ENCODE results near the gene IGFBP5.

IGFBP5 gene

DNA sequence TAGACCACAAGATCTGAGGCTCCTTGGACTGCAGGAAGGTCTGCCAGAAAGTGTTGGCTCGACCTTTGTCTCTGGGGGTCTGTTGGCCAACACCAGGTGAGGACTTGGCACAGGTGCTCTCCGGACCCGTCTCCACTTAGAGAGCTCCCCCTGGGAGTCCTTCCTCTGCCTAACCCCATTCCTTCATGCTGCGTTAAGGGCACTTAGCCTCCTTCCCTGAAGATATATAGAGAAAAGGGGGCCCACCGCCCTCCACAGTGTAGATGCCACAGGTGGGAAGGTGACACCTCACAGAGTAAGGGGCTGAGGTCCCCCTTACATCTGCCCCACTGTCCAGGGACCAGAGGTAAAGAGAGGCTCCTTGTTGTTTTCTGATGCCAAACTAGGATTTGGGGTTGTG is 8.2 kb downstream of the IGFBP5 start:
- no peak for DNase-seq

DNA sequence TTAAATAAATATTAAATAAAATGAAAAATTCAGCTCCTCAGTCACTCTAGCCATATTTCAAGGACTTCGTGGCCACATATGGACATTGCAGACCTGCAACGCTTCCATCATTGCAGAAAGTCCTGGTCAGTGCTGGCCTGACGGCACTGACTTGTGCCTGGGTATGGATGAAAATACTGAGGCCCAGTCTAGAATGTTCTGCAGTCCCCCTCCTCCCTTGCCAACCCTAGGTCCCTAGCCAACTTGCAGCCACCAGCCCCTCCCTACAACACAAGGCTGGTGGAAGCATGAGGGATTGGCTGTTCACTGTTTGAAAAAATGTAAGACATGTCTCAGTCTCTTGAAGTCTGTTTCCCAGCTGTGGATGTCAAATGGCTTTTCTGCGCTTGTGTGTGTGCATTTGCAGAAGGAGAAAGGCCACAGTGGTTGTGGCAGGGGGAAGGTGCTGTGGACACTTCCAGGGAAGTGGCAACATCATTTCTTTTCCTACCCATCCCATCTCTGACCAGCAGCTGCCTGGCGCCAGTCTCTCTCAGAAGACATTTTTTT is 9.9 kb downstream of the IGFBP5 start:
- DNase-seq: no peak

DNA sequence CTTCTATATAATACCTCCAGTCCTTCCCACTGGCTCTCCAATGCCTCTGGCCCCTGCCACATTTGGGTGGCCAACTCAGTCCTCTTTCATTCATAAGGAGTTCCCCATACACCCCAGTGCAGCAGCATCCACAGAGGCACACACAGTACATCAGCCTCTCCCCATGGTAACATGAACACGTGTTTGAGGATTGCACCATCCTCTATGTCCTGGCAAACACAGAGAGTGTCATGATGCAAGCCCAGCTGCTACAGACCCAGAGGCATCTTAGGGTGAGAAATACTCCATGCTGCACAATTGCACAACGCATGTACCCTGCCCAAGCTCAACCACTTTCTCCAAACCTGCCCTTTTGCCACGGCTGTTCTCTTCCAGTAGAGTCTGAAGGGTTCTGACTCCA is 11.5 kb downstream of the IGFBP5 start:
- DNase-seq: no peak

DNA sequence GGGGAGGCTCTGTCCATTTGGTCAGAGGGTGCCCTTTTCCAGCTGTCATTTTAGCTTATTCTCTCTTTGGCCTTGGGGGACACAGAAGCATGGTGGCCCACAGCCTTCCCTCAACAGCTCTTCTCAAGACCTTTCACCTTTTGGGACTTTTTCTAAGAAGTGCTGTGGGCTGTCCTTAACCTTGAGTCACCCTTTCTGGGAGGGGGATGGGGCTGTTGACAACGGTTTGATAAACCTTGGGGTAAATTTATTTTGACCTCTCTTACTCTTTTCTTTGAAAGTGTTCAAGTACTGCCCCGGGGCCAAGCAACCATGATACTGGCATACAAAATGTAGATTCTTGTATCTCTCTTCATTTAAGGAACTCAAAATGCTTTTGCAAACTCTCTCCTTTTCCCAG is 13.7 kb downstream of the IGFBP5 start:
- DNase-seq: no peak

DNA sequence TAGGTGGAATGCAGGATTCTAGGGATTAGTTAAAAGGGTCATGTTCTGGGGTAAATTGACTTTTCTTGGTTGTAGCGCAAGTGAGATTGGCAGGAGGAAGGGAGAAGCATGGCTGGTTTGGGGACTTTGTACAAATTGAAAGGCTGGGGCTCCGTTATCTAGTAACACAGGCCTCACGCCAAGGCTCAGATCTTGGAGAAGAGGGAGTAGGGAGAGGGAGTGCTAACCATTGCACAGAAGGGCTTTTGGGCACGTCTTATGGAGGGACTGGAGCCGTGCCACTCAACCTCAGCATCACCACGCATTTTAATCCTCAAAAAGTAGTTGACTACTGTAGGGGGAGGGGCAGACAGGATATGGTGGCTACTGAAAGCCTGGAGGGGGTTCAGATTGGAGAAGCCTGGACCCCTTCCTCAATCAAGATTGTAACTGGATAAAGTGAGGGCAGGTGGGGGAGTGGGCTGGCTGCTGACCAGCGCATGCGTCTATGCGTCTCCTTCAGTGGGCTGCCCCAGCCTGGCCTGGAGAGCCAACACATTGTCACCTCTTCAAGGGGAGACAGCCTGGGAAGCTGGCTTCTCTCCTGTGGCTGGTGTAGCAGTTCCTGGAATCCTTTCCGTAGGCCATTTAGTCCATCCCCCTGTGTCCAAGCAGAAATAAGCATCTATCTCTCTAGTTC is 14.3 kb downstream of the IGFBP5 start:
- DNase-seq: no peak

DNA sequence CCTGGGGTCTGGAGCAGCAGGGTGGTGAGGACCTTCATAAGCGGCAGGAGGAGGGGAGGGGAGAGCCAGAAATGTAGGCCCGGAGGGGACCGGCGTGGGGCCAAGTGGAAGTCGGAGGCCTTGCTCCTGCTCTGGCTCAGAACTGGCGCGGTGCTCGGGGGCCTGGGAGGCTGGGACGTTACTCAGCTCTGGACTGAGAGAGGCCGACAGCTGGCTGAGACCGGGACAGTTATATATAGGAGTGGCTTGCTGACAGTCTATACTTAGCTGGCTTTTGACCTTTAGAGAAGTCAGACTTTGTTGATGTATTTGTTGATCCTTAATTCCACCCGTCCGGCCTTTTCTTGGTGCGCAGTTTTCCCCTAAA is 15.7 kb downstream of the IGFBP5 start:
- no peak for DNase-seq

DNA sequence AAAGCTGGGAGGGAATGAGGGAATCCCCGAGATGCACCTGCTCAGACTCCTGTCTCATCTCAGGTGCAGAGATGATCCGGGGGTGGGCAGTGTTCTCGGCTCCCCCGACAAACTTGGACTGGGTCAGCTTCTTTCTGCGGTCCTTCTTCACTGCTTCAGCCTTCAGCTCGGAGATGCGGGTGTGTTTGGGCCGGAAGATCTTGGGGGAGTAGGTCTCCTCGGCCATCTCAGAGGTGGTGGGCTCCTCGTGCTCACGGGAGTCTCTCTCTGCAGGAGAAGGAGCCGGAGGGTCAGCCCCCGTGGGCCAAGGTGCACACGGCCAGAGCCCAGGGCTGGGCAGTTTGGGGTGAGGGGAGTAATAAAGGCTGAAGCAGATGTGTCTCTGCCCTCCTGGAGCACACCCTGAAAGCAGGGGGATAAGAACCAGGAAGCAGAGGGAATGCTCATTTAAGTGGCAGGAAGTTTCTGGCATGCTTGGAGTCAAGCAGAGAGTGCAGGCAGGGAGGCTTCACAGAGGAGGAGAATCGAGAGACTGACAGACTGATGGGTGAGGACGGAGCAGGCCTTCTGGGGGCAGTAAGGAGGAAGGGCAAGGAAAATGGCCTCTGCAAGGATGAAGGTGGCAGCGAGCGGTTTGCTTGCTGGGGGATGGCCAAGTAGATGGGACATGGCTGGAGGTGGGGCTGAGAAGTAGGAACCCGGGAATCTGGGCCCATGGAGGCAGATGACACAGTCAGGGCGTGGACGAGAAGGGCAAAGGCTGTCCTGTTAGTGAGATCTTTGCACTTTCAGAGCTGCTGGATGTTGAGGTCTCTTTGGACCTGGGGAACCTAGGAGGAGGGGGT is 16.3 kb downstream of the IGFBP5 start:
- DNase-seq: no peak

DNA sequence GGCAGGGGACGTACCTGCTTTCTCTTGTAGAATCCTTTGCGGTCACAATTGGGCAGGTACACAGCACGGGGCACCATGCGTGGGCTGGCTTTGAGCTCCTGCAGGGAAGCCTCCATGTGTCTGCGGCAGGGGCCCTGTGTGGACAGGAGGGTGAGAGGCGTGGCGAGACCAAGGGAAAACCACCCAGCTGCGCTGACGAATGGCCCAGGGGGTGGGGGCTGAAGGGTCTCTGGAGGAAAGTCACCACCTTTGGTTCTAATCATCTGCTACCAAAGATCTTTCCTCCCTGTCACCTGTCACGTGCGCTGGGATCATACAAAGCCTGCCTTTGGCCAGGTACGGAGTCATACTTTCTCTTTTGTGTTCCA is 17.3 kb downstream of the IGFBP5 start:
- no peak for DNase-seq

DNA sequence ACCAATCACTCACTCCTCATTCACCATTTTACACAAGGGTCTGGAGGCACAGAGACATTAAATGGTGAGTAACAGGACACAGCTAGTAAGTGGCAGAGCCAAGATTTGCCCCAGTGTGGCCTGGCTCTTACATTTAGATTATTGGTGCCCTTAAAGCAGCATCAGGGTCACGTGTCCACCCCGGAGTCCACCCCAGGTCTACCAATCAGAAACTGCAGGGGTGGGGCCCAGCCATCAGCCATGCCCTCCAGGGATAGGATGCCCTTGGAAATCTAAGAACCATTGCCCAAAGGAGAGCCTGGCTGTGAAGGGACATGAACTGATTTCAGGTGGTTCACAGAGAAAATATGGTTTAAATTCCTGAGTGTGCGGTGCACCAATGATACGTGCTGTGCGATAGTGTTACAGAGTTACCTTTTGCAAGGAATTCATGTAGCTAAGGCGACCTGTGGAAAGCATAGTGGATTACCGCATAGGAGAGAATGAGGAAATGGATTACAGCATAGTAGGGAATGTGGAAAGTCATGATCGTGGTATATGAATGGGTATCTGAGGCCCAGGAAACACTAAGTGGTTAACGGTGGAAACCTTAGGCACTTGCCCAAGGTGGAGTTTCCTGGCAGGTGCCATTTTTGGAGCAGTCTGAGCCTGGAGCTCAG is 17.8 kb downstream of the IGFBP5 start:
- DNase-seq: no peak

DNA sequence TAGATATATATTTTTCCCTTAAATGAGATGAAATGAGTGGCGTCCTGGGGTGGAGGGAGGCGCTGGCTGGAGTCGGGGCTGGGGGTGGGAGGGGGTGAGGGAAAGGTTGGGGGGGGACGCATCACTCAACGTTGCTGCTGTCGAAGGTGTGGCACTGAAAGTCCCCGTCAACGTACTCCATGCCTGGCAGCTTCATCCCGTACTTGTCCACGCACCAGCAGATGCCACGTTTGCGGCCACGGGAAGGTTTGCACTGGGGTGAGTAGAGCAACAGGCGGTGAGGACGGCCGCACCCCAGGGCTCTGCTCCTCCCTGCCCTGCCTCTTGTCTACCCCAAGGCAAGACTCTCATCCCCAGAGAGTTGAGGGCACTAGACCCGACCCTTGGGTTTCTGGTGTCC is 18.7 kb downstream of the IGFBP5 start:
- DNase-seq: no peak

DNA sequence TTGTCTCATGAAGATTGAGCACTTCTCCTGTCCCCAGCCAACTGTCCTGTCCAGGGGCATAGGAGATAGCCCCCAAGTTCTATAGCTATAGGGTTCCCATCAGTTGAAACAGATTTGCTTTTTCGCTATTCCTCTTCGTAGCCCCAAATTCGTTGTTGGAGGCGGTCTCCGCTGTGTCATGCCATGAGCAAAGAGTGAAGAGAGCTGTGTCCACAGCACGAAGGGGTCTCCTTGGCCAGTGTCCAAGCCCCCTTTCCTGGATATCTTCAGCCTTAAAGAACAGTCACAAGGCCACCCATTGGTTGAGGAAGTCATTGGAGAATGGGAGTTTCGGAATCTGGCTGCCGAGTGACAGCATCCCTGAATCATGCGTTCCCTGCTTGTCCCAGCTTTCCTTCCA is 21.0 kb downstream of the IGFBP5 start:
- DNase-seq: no peak

DNA sequence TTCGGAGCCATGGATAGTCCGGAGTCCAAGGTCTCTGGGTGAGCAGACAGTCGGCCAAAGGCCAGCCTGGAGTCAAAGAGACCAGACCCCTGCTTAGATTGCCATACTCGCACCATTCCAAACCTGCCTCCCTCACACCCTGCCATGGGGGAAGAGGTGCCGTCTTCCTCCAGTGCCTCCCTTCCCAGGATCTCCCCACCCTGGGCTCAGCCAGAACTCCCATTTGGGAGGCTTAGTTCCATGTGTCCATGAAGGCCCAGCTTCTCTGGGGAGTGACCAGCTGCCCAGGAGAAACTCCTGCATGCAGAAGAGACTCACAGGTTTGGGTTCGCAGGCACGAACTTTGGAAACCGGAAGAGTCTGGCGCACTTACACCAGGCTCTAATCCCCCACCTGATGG is 21.7 kb downstream of the IGFBP5 start:
- DNase-seq: no peak

DNA sequence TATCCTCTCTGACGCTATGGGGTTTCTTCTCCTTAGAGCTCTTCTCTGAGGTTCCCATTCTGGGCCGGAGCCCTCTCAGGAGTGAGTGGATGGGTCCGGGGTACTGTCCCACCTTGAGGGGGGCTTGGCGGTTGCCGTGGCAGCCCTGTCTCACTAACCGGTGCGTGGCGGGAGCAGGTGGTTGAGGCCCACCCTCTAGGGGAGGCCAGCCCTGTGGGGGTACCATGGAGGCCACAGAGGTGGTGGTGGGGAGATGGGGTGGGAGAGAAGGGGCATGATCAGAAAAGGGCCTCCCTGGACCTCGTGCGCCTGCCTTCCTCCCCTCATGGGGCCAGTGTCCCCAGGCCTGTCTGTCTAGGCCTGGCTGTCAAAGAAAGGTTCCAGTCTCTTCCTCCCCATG is 22.3 kb downstream of the IGFBP5 start:
- no peak for DNase-seq

DNA sequence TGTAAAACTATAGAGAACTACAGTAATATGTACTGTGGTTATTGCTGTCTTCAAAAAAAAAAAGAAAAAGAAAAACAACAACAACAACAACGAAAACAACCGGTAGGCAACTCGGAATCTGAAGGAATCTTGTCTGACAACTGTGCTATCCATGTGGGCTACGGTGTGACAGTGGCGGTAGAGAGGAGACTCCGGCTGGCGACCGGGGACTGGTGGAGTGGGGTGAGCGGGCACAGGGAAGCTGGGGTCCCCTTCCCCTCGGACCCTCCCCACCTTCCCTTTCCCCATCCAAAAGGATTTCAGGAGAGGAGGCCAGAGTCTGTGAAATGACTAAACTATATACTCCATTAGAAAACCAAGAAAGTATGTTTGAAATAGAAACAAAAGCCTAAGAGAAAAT is 22.9 kb downstream of the IGFBP5 start:
- no peak for DNase-seq

DNA sequence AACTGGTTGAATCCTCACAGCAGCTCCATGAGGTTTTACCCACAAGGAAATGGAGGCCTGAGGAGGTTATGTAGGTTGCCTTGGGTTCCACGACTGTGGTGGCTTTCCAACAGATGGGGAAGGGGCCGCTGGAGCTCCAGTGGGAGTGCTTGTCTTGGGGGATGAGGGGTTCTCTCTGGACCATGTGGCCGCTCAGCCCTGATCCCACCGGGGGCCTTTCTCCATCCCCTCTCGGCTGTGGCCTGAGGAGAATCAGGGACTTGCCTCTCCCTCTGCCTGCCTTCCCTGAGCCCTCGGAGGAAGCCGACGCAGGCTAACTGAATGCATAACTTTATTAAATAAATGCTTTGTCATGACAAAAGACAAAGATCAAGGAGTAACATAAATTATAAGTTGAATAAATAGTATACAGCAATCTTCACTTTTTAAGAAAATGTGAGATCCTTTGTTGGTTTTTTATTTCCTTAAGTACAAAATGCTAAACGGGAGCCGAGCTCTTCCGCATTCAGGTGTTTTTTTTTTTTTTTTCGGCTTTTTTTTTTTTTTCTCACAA is 23.5 kb downstream of the IGFBP5 start:
- no peak for DNase-seq

DNA sequence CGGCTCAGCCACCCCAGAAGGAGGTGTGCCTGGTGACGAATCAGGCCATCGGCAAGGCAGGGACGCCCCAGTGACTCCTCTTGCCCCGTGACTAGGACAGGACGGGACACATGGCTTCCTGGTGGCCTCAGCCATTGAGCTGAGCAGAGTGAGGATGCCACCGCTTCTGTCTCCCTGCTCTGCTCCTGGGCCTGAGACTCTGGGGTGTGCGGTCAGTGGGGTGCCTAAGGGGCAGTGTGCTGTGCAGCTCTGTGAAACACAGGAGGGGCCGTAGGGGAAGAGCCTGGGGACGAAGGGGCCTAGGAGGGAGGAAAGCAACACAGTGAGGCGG is 24.3 kb downstream of the IGFBP5 start:
- no peak for DNase-seq

DNA sequence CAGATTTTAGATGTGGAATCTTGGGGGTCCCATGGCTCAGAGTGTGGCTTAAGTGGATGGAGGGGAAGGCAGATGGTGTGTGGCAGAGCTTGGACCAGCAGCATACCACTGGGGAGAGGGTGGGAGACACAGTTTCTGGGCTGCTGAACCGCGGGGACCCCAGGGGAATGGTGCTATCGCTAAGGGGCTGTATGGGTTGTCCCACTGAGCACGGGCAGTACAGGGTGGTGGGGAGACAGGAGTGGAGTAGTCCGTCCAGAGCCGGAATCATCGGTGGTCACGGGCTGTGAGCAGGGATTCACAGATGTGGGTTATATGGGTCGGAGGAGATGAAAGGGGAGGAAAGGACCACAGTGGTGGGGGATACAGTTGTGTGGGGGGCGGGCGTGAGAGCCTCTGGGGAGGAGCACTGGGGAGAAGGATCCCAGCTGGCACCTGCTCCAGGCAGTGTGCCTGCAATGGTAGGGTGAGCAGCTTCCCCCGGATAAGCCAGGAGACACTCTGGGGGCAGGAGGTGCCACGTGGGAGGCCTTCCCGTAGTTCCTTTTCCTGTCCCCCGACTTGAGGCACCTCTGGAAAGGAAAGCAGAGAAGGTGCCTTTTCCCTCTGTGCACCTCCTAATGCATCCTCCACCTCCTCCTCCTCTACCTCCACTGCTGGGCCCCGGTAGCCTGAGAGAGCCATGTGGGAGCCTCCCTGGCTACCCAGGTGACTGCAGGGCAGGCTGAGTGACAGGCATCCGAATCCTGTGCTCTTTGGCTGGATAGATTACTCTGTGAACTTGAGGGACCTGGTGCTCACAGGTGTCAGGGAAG is 24.9 kb downstream of the IGFBP5 start:
- no peak for DNase-seq

DNA sequence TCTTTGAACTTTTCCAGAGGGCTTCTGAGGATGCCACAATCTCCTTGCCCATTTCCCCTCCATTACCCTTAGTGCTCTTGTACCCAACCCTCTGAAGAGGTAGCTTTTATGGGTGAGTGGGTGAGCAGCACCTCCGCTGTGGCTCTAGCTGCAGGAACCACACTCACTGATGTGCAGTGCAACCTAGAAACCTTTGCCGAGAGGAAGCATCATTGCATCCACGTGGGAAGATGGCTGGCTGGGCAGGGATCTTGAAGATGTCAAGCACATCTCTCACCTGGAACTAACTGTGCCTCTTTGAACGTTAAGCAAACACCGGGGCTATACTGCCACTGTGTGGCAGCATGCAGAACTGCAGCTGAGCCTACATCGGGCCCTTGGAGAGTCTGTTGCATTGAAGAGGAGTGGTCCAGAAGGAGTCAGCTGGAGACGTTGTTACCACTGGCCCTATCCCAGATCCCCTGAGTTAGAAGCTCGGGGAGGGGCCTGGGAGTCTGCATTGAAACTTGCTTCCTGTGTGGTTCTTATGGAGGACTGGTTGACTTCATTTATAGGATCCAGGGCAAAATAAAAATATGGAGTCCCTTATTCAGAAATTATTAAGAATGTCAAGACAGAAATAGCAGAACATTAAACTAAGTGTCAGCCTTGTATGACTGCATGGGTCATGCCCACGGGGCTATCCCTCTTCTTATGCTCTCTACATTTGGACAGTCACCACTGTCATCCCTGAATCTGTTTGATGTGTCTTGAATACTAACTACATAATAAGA is 28.7 kb downstream of the IGFBP5 start:
- DNase-seq: peak; percentile 32

DNA sequence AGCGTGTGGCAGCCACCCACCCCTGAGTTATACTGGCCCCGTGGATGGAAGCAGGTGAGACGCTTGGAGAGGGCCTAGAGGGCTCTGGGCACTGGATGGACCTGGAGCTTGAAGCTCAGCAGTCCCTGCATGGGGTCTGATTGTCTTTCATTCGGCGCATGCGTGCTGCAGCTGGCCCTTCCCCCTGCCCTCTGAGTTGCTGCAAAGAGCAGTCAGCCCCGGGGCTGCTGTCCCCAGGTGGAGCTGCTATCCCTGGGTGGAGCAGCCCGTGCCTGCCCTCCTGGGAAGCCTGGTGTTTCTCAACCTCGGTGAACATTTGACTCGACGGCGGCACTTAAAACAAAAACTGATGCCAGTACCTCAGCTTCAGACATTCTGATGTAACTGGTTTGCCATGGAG is 29.6 kb downstream of the IGFBP5 start:
- DNase-seq: no peak

DNA sequence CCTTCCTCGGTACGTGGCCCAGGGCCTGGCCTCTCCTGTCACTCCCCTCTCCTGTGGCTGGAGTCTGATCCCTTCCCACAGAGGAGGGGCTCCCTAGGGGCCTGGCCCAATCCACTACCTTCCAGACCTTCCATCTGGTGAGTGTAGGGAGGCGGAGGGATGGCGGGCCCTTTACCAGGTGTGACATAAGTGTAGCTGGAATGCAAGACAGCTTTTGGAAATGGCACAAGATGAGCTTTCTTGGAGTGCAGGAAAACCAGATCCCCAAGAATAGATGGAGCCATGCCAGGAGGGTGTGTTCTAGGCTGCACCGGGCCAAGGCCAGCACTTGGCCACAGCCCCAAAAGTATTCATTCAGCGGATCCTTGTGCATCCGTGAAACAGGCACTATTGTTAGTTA is 30.1 kb downstream of the IGFBP5 start:
- no peak for DNase-seq

DNA sequence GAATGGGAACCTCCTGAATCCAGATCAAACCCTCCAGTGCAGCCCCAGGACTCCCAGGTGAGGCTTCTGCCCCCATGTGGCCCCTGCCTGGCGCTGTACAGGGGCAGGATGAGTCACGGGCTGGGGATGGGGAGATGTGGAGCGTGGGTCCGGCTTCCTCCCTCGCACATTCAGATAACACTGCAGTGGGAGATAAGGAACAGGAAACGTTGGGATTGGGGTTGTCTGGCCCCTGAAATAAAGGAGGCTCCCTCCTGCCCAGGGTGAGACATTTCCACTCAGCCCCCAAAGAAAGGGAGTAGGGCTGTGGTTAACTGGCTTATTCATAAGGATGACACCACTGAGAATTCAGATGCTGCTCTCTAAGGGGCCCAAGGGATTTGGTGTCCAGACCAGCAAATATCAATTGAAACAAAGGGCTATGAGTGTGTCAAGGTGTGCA is 30.7 kb downstream of the IGFBP5 start:
- DNase-seq: no peak

DNA sequence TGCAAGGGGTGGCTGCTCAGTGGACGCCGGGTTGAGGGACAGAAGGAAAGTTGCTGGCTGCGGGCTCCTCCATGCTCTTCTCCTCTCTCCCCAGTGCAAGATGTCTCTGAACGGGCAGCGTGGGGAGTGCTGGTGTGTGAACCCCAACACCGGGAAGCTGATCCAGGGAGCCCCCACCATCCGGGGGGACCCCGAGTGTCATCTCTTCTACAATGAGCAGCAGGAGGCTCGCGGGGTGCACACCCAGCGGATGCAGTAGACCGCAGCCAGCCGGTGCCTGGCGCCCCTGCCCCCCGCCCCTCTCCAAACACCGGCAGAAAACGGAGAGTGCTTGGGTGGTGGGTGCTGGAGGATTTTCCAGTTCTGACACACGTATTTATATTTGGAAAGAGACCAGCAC is 31.5 kb downstream of the IGFBP5 start:
- no peak for DNase-seq
